Panc1 (cell line): ENCODE measurements around the gene TMTC2. TPM values are rescaled to one million over a fixed set of nuclear protein-coding genes. Genes with fewer than 3 reads are reported as not detected.

Experiments used
- ATAC-seq: fragments of 200-7000 bp; cut with Tn5 transposase; 2 replicates; pipeline ENCODE4 v1.9.1; 2020; ENCODE audit warnings: mild to moderate bottlenecking, moderate library complexity
- BruUV-seq: library from RNA; stranded (reverse); fragments of 400-500 nt; replicated peaks from 2 replicates; lab custom pipeline; 2021; lab: Mats Ljungman, UMichigan
- CTCF ChIA-PET: fragments of 300-600 bp; sonication (Branson Sonifier 250); formaldehyde crosslinking; loops from one replicate; lab custom pipeline; 2022; ENCODE audit warnings: antibody characterized with exemption; lab: Charles Lee
- POLR2A ChIA-PET: fragments of 300-600 bp; sonication (Branson Sonifier 250); formaldehyde crosslinking; loops from one replicate; lab custom pipeline; 2022; ENCODE audit warnings: antibody characterized with exemption; lab: Charles Lee
- DNase-seq: peaks from one replicate; pipeline ENCODE4 v3.0.0-alpha.2; 2010; ENCODE audit warnings: low read depth, low spot score
- H3K27ac ChIP-seq: 2 replicates; pipeline ENCODE4 v1.5.1; 2011; ENCODE audit warnings: mild to moderate bottlenecking, low read length, inconsistent platforms
- H3K27me3 ChIP-seq: fragments of 200-500 bp; sonication (Bioruptor generic); 2 replicates; pipeline ENCODE4 v1.6.0; 2014; ENCODE audit warnings: low read length, inconsistent platforms; ENCODE audit not compliant: control insufficient read depth, insufficient read depth
- H3K36me3 ChIP-seq: fragments of 200-500 bp; sonication (Bioruptor generic); 2 replicates; pipeline ENCODE4 v1.5.1; 2014; ENCODE audit warnings: inconsistent platforms, mild to moderate bottlenecking, low read length, moderate library complexity; ENCODE audit not compliant: control insufficient read depth, insufficient read depth
- H3K4me1 ChIP-seq: 2 replicates; pipeline ENCODE4 v1.5.1; 2011; ENCODE audit warnings: inconsistent platforms, mild to moderate bottlenecking, low read length, moderate library complexity; ENCODE audit not compliant: control insufficient read depth, insufficient read depth
- H3K4me3 ChIP-seq, 2 experiments: 2 replicates each; pipeline ENCODE4 v1.5.1; 2011 to 2012; ENCODE audit warnings: low read depth in 2 of 2, low read length in 2 of 2, mild to moderate bottlenecking in 2 of 2, inconsistent platforms in 1 of 2, moderate library complexity in 1 of 2
- H3K9me3 ChIP-seq: fragments of 200-500 bp; sonication (Bioruptor generic); 2 replicates; pipeline ENCODE4 v1.5.1; 2014; ENCODE audit warnings: low read depth, mild to moderate bottlenecking, inconsistent platforms, low read length, moderate library complexity; ENCODE audit not compliant: control insufficient read depth, insufficient read depth
- POLR2AphosphoS5 ChIP-seq: IDR thresholded peaks from 2 replicates; pipeline ENCODE4 v1.6.1; 2012; ENCODE audit warnings: mild to moderate bottlenecking, low read depth, low read length, moderate library complexity
- SIN3A ChIP-seq: IDR thresholded peaks from 2 replicates; pipeline ENCODE4 v1.6.1; 2012; ENCODE audit warnings: low read depth, mild to moderate bottlenecking, low read length, moderate library complexity, borderline replicate concordance; ENCODE audit not compliant: insufficient read depth
- TCF7L2 ChIP-seq: IDR thresholded peaks from 2 replicates; pipeline ENCODE4 v1.6.1; 2011; ENCODE audit warnings: mild to moderate bottlenecking, low read depth, low read length, inconsistent platforms
- in situ Hi-C: cut with HindIII; loops from 2 replicates; pipeline ENCODE4 v1.10.0; 2016; ENCODE audit warnings: low sequenced_read_pairs, low pct_unique_long_range_greater_than_20kb
- intact Hi-C: fragments of 100-400 bp; cut with micrococcal nuclease; formaldehyde crosslinking; loops from one replicate; pipeline ENCODE4 v1.10.0; 2022; ENCODE audit not compliant: unreplicated experiment
- total RNA-seq: library from RNA; stranded (reverse); gene quantifications from one replicate; pipeline ENCODE4 v1.2.1, GENCODE V29; 2021; ENCODE audit not compliant: unreplicated experiment
- TF ChIP-seq, protein P1 (sequence below), 2 experiments: IDR thresholded peaks; 2 replicates each; pipeline ENCODE4 v1.6.1; 2011 to 2012; ENCODE audit warnings: low read depth in 2 of 2, control low read depth in 1 of 2, low read length in 1 of 2, mild to moderate bottlenecking in 1 of 2, moderate library complexity in 1 of 2; ENCODE audit not compliant: insufficient read depth in 1 of 2
- TF ChIP-seq, protein P2 (sequence below): fragments of 450-650 bp; IDR thresholded peaks from 2 replicates; pipeline ENCODE4 v1.5.1; 2017; ENCODE audit warnings: mild to moderate bottlenecking

The TMTC2 gene
- total RNA-seq, 1 experiment from 2014 or later: 5.7 TPM

DNA sequence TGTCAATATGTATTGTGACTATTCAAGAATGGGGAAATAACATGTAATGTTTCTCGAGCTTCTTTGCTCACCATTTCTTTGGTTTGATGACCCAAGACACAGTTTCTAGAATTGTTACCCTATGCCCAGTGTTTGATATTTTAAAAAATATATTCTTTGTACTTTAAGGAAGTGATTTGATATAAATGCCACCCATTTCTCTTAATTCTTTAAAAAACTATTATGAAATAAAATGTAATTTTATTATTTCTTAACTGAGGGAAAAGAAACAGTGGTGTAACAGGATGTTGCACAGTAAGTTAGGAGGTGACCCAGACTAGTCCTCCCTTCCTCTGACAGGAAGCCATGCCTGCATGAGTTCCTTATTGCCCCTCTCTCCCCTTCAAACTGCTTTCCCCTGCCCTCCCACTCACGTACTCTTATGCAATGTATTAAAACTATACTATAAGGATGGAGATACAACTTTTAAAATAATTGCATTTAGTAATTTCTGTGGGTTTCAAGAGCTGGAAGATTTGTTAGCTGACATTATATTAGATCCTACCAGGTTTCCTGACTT lies 279.4 kb downstream of the TMTC2 start:
- no peaks in the 10 kb centered on the region for H3K4me1 ChIP-seq
- CTCF ChIA-PET: no interaction called here

DNA sequence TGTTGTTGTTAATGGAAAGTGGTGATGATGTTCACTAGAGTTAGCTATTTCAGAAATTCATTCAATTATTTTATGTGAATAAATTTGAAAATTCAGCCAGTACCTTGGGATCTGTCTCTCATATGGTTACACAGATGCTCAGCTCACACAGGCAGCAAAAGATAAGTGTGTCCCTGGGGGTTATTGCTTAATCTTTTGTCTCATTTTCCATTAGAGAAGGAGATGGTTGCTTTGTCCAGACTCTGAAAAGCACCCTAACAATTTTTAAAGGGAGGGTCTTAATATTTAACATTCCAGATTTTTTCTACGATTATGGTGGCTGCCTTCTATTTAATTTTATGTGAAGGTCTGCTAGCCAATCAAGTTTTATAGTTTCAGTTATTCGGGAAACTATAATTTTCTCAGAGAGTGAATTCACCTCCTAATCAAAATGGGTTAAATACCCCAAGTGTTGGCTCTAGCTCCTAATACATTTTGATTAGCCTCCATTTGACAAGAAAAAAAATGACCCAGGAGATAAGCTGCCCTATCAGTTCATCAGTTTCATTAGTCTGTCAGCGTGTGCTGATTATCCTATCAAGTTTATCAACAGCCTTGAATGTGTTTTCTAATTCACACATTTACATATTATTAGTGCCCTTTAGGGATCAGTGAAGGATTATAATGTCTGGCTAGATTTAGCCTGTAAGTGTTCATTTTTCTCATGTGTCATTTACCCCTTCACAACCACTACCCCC lies 282.1 kb downstream of the TMTC2 start:
- in situ Hi-C loops: no loop called here
- H3K27me3 ChIP-seq: no peaks in the 10 kb centered on the region
- ATAC-seq (no peak), DNase-seq (no peak)
- no TSS peak for BruUV-seq
- no peaks in the 10 kb centered on the region for H3K9me3 ChIP-seq
- no peak overlapping the region for H3K4me3 ChIP-seq
- H3K4me1 ChIP-seq: no peaks in the 10 kb centered on the region
- H3K36me3 ChIP-seq: no peaks in the 10 kb centered on the region
- ChIA-PET CTCF (no interaction called here), POLR2A (no interaction called here)
- H3K27ac ChIP-seq: no peak overlapping the region
- intact Hi-C loops: no loop called here
- TF ChIP-seq, protein P1, sequence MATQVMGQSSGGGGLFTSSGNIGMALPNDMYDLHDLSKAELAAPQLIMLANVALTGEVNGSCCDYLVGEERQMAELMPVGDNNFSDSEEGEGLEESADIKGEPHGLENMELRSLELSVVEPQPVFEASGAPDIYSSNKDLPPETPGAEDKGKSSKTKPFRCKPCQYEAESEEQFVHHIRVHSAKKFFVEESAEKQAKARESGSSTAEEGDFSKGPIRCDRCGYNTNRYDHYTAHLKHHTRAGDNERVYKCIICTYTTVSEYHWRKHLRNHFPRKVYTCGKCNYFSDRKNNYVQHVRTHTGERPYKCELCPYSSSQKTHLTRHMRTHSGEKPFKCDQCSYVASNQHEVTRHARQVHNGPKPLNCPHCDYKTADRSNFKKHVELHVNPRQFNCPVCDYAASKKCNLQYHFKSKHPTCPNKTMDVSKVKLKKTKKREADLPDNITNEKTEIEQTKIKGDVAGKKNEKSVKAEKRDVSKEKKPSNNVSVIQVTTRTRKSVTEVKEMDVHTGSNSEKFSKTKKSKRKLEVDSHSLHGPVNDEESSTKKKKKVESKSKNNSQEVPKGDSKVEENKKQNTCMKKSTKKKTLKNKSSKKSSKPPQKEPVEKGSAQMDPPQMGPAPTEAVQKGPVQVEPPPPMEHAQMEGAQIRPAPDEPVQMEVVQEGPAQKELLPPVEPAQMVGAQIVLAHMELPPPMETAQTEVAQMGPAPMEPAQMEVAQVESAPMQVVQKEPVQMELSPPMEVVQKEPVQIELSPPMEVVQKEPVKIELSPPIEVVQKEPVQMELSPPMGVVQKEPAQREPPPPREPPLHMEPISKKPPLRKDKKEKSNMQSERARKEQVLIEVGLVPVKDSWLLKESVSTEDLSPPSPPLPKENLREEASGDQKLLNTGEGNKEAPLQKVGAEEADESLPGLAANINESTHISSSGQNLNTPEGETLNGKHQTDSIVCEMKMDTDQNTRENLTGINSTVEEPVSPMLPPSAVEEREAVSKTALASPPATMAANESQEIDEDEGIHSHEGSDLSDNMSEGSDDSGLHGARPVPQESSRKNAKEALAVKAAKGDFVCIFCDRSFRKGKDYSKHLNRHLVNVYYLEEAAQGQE (IDR thresholded peaks at IDR 0.05; ENCODE audit: insufficient read depth in 1 of 2, low read depth in 2 of 2, low read length in 1 of 2): no peak
- no peak for TF ChIP-seq TCF7L2
- TF ChIP-seq, protein P2, sequence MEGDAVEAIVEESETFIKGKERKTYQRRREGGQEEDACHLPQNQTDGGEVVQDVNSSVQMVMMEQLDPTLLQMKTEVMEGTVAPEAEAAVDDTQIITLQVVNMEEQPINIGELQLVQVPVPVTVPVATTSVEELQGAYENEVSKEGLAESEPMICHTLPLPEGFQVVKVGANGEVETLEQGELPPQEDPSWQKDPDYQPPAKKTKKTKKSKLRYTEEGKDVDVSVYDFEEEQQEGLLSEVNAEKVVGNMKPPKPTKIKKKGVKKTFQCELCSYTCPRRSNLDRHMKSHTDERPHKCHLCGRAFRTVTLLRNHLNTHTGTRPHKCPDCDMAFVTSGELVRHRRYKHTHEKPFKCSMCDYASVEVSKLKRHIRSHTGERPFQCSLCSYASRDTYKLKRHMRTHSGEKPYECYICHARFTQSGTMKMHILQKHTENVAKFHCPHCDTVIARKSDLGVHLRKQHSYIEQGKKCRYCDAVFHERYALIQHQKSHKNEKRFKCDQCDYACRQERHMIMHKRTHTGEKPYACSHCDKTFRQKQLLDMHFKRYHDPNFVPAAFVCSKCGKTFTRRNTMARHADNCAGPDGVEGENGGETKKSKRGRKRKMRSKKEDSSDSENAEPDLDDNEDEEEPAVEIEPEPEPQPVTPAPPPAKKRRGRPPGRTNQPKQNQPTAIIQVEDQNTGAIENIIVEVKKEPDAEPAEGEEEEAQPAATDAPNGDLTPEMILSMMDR: no peak
- TF ChIP-seq POLR2AphosphoS5: no peak
- no peak for TF ChIP-seq SIN3A

More for the DNA sequence above, 279.4 kb downstream of the TMTC2 start:
- intact Hi-C loops (no loop called here), in situ Hi-C loops (no loop called here)
- Histone ChIP-seq H3K27ac (no peak overlapping the region), H3K9me3 (no peaks in the 10 kb centered on the region), H3K36me3 (no peaks in the 10 kb centered on the region), H3K27me3 (no peaks in the 10 kb centered on the region), H3K4me3 (no peak overlapping the region)
- no peak for DNase-seq
- no peak for ATAC-seq
- POLR2A ChIA-PET: no interaction called here
- TF ChIP-seq, protein P1 (IDR thresholded peaks at IDR 0.05; ENCODE audit: insufficient read depth in 1 of 2, low read depth in 2 of 2, low read length in 1 of 2): no peak
- TF ChIP-seq SIN3A (no peak), POLR2AphosphoS5 (no peak)
- TF ChIP-seq, protein P2: no peak
- BruUV-seq: no TSS peak
